ENCODE data around the gene KLHDC4.
"Not testable (repeated sequence)": the region's sequence is repeated elsewhere in the genome, so short reads cannot be mapped to it uniquely, and the experiment has no call there.

DNA sequence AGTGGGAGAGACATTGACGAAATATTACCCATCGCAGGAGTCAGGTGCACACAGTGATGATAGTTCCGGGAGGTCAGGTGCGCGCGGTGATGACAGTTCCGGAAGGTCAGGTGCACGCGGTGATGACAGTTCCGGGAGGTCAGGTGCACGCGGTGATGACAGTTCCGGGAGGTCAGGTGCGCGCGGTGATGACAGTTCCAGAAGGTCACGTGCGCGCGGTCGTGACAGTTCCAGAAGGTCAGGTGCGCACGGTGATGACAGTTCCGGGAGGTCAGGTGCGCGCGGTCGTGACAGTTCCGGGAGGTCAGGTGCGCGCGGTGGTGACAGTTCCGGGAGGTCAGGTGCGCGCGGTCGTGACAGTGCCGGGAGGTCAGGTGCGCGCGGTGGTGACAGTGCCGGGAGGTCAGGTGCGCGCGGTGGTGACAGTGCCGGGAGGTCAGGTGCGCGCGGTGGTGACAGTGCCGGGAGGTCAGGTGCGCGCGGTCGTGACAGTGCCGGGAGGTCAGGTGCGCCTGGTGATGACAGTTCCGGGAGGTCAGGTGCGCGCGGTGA lies 84.7 kb downstream of the KLHDC4 start:
- TF ChIP-seq, protein P1, sequence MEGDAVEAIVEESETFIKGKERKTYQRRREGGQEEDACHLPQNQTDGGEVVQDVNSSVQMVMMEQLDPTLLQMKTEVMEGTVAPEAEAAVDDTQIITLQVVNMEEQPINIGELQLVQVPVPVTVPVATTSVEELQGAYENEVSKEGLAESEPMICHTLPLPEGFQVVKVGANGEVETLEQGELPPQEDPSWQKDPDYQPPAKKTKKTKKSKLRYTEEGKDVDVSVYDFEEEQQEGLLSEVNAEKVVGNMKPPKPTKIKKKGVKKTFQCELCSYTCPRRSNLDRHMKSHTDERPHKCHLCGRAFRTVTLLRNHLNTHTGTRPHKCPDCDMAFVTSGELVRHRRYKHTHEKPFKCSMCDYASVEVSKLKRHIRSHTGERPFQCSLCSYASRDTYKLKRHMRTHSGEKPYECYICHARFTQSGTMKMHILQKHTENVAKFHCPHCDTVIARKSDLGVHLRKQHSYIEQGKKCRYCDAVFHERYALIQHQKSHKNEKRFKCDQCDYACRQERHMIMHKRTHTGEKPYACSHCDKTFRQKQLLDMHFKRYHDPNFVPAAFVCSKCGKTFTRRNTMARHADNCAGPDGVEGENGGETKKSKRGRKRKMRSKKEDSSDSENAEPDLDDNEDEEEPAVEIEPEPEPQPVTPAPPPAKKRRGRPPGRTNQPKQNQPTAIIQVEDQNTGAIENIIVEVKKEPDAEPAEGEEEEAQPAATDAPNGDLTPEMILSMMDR (conservative IDR thresholded peaks at IDR 0.05; ENCODE audit: low read depth, low read length) = not testable (repeated sequence)
- TF ChIP-seq SMC3 (IDR thresholded peaks at IDR 0.05; ENCODE audit: low read depth, low read length); BHLHE40 (IDR thresholded peaks at IDR 0.05; ENCODE audit: low read depth, low read length); POLR2A (IDR thresholded peaks at IDR 0.05; ENCODE audit: low read depth, low read length); MXI1 (IDR thresholded peaks at IDR 0.05; ENCODE audit: borderline replicate concordance, low read depth, low read length): not testable (repeated sequence)
- TF ChIP-seq, protein P2, sequence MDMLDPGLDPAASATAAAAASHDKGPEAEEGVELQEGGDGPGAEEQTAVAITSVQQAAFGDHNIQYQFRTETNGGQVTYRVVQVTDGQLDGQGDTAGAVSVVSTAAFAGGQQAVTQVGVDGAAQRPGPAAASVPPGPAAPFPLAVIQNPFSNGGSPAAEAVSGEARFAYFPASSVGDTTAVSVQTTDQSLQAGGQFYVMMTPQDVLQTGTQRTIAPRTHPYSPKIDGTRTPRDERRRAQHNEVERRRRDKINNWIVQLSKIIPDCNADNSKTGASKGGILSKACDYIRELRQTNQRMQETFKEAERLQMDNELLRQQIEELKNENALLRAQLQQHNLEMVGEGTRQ (IDR thresholded peaks at IDR 0.05; ENCODE audit: low read depth, low read length) = not testable (repeated sequence)

Data from IMR-90 (cell line).